ENCODE data around the gene ONECUT3. TPM values are rescaled to one million over a fixed set of nuclear protein-coding genes. Genes with fewer than 3 reads are reported as not detected.

ONECUT3 gene
- total and polyA plus RNA-seq, 9 of the 15 experiments (the other 6 are each of a cell fraction or from before 2014, with no cell fraction given): not detected

GRCh38 chr19:1748115-1748872 is 5.0 kb upstream of the ONECUT3 start (continued):
- TF ChIP-seq ZNF407 (IDR thresholded peaks at IDR 0.05; ENCODE audit: low read depth) (no peak), TFAM (CRISPR knock-in tag; conservative IDR thresholded peaks at IDR 0.05) (no peak), CAMTA2 (CRISPR knock-in tag; conservative IDR thresholded peaks at IDR 0.05) (0 out of 2 replicates have a peak, but pooled peaks have one; percentile 9), RBFOX2 (IDR thresholded peaks at IDR 0.05; ENCODE audit: low read depth, low read length) (peak; percentile 84), ZBTB17 (CRISPR knock-in tag; IDR thresholded peaks at IDR 0.05) (no peak), ZNF232 (CRISPR knock-in tag; IDR thresholded peaks at IDR 0.05) (no peak), NFIX (CRISPR knock-in tag; IDR thresholded peaks at IDR 0.05; ENCODE audit: low read depth) (no peak), ZNF398 (CRISPR knock-in tag; IDR thresholded peaks at IDR 0.05) (no peak), FOXK2 (conservative IDR thresholded peaks at IDR 0.05 in 1 of 2, IDR thresholded peaks at IDR 0.05 in 1 of 2; ENCODE audit: low read depth in 2 of 2) (no peak), ESRRA (IDR thresholded peaks at IDR 0.05; ENCODE audit: borderline replicate concordance, low read depth) (no peak), YY1 (IDR thresholded peaks at IDR 0.05; ENCODE audit: borderline replicate concordance in 1 of 3, control insufficient read depth in 1 of 3, extremely low read depth in 1 of 3, insufficient read depth in 3 of 3, insufficient read length in 1 of 3, insufficient replicate concordance in 2 of 3, low read depth in 1 of 3, low read length in 2 of 3) (peak; percentile 40 to 86 (median 75)), SAFB2 (IDR thresholded peaks at IDR 0.05; ENCODE audit: borderline replicate concordance, low read depth, low read length, severe bottlenecking) (no peak), FOXK1 (CRISPR knock-in tag; IDR thresholded peaks at IDR 0.05; ENCODE audit: borderline replicate concordance) (no peak), SAP30 (IDR thresholded peaks at IDR 0.05; ENCODE audit: borderline replicate concordance, insufficient read depth, low read depth, low read length, poor library complexity, severe bottlenecking) (no peak)
